ENCODE data around the gene FBXL19. TPM values are rescaled to one million over a fixed set of nuclear protein-coding genes. Genes with fewer than 3 reads are reported as not detected.

Gene FBXL19
- polyA plus RNA-seq, 1 donor: 10.3 TPM

GRCh38 chr16:30967795-30968194 lies 44.4 kb downstream of the FBXL19 start:
- DNase-seq: no peak

DNA sequence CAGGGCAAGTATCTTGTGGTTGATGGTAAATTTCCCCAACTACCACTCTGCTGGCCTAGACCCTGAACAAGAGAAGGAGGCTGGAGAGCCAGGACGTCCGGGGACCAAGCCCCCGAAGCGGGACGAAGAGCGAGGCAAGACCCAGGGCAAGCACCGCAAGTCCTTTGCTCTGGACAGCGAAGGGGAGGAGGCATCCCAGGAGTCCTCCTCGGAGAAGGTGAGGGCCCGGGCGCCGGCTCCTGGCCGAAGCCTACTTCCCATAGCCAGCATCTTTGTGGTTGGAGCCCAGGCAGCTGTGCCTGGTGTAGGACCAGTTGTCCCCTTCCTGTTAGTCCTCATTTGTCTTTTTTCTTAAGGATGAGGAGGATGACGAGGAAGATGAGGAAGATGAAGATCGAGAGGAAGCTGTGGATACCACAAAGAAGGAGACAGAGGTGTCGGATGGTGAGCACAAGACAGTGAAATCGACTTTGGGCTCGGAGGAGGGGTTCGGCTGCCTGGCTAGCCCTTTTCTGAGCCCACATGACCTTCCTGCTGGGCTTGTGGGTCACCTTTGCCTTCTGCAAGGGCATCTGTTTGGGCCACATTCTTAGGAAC lies 46.0 kb downstream of the FBXL19 start:
- no peak for DNase-seq

GRCh38 chr16:30971298-30971697 lies 47.9 kb downstream of the FBXL19 start:
- no peak for DNase-seq

DNA sequence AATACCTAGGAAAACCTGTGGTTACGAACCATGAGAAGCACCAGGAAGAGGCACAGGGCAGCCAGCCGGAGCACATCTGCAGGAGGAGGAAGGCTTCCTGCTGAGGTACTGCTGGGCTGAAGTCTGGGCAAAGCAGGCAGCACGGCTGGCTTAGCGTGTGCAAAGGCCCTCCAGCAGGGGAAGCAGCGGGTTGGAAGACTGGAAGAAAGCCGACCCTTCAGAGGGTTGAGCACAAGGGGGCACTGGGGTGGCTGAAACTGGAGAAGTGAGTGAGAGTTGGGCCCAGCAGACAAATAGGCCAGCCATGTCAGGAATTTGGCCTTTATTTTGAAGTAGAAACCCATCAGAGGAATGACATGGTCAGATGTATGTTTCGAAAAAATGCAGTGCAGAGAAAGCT lies 49.5 kb downstream of the FBXL19 start:
- DNase-seq: no peak

DNA sequence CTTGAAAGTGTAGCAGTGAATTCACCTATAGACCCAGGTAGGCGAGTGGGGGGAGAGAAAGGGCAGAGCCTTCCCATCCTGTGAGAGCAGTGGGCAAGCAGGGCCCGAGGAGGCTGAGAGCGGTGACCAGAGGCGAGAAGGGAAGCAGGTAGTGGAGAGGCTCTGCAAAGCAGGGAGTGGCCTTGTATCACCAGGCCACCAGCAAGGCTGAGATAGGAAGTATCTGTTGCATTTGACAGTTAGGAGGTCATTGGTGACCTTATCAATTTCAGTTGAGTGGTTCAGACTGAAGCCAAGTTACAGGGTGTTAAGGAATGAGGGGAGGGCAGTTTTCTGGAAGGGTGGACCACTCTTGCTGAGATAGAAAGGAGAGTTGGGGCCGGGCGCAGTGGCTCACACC lies 51.0 kb downstream of the FBXL19 start:
- no peak for DNase-seq

GRCh38 chr16:30976486-30976885 lies 53.1 kb downstream of the FBXL19 start:
- no peak for DNase-seq

GRCh38 chr16:30977502-30977901 lies 54.1 kb downstream of the FBXL19 start:
- DNase-seq: no peak

DNA sequence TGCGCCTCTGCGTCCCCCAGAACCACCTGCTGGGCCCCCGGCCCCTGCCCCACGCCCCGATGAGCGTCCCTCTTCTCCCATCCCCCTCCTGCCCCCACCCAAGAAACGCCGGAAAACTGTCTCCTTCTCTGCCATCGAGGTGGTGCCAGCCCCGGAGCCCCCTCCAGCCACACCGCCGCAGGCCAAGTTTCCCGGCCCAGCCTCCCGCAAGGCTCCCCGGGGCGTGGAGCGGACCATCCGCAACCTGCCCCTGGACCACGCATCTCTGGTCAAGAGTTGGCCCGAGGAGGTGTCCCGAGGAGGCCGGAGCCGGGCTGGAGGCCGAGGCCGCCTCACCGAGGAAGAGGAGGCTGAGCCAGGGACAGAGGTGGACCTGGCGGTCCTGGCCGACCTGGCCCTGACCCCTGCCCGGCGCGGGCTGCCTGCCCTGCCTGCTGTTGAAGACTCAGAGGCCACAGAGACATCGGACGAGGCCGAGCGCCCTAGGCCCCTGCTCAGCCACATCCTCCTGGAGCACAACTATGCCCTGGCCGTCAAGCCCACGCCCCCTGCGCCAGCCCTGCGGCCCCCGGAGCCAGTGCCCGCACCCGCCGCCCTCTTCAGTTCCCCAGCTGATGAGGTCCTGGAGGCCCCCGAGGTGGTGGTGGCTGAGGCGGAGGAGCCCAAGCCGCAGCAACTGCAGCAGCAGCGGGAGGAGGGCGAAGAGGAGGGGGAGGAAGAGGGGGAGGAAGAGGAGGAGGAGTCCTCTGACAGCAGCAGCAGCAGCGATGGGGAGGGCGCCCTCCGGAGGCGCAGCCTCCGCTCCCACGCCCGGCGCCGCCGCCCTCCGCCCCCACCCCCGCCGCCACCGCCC lies 56.0 kb downstream of the FBXL19 start:
- no peak for DNase-seq

- DNase-seq: no peak
Observed at GRCh38 chr16:30980023-30980371, 56.6 kb downstream of the FBXL19 start.

DNA sequence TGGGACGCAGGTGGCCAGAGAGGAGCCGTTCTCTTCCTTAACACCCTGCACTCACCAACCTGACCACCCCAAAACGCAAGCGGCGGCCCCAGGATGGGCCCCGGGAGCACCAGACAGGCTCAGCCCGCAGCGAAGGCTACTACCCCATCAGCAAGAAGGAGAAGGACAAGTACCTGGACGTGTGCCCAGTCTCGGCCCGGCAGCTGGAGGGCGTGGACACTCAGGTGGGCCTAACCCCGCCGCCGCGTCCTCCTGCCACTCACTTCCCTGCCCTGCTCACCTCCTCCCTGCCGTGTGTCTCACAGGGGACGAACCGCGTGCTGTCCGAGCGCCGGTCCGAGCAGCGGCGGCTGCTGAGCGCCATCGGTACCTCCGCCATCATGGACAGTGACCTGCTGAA lies 57.1 kb downstream of the FBXL19 start:
- no peak for DNase-seq

DNA sequence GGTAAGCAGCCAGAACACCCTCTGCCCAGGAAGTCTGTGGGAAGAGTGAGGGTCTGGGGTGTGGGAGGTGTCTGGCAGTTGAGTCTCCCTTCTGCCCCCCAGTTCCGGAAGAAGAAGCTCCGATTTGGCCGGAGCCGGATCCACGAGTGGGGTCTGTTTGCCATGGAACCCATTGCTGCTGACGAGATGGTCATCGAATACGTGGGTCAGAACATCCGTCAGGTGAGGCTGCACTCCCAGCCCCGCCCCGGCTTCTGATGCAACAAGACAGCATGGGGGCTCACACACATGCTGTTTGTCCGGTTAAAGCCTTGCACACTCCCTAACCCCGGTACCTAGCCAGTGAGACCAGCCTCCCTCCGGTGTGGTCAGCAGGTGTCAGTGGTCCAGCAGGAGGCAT lies 57.6 kb downstream of the FBXL19 start:
- no peak for DNase-seq

- DNase-seq: no peak
Observed at GRCh38 chr16:30982548-30983288, 59.3 kb downstream of the FBXL19 start.

DNA sequence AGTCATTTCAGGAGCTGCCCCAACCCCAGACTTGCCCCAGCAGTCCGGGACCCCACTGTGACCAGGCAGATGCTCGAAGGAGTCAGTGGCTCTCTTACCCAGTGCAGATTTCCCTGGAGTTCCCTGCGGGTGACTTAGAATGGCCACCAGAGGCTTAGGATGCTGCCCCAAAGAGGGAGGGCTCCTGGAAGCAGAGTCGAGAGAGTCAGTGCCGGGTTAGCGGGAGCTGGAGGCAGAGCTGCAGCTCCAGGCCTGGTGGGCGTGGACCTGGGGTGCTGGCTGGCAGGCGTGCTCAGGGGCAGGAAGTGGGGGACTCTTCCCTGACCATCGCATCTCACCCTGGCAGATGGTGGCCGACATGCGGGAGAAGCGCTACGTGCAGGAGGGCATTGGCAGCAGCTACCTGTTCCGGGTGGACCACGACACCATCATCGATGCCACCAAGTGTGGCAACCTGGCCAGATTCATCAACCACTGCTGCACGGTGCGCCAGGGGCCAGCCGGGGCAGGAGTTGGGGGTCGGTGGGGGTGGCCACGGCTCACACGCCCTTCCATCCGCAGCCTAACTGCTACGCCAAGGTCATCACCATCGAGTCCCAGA lies 60.0 kb downstream of the FBXL19 start:
- no peak for DNase-seq

DNA sequence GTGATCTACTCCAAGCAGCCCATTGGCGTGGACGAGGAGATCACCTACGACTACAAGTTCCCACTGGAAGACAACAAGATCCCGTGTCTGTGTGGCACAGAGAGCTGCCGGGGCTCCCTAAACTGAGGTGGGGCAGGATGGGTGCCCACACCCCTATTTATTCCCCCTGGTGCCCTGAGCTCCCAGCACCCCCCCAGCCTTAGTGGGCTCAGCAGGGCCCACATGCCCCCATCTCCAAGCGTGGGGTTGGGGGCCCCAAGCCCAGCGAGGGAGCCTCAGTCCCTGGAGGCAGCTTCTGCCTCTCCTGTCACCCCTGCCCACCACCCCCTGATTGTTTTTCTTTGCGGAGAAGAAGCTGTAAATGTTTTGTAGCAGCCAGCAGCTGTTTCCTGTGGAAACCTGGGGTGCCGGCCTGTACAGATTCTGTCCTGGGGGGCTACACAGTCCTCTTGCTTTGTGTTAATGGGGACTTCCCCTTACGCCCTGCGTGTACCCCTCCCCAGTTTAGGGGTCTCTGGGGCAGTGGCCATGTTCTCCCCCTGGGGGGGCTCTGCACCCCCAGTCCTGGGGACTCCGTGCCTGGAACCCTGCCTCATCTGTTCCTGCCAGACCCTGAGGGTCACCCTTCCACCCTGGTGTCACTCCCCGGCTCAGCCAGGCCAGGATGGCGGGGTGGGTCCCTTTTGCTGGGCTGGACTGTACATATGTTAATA lies 60.7 kb downstream of the FBXL19 start:
- no peak for DNase-seq

GRCh38 chr16:30984669-30985400 lies 61.5 kb downstream of the FBXL19 start, which contains the start of gene HSD3B7:
HSD3B7 (plus strand) TSS chr16:30985207; CDS start chr16:30985659, 452 bp downstream.
- peak; percentile 87 for DNase-seq

DNA sequence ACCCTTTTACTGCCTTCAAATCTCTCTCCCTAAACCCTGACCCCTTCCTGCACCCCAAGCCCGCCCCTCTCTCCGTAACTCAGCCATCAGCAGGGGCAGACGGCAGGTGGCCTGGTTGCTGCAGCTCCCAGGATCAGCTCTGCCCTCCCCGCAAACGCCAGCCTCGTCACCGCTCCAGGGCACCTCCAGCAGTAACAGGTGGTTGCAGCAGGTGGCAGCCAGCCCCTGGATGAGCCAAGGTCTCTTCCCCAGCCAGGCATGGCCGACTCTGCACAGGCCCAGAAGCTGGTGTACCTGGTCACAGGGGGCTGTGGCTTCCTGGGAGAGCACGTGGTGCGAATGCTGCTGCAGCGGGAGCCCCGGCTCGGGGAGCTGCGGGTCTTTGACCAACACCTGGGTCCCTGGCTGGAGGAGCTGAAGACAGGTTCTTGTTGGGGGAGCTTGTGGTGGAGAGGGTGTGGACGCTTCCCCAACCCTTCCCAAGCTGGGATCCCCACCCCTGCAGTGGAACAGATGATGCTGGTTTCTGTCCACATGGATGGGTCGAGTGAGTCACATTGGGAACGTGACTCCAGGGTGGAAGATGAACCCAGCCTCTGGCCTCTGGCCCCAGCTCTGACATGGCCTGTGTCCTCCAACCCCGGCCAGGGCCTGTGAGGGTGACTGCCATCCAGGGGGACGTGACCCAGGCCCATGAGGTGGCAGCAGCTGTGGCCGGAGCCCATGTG lies 62.2 kb downstream of the FBXL19 start:
- DNase-seq: no peak

- DNase-seq: no peak
Observed at GRCh38 chr16:30986129-30986991, 63.0 kb downstream of the FBXL19 start.

GRCh38 chr16:30987581-30988190 lies 64.3 kb downstream of the FBXL19 start:
- DNase-seq: no peak

DNA sequence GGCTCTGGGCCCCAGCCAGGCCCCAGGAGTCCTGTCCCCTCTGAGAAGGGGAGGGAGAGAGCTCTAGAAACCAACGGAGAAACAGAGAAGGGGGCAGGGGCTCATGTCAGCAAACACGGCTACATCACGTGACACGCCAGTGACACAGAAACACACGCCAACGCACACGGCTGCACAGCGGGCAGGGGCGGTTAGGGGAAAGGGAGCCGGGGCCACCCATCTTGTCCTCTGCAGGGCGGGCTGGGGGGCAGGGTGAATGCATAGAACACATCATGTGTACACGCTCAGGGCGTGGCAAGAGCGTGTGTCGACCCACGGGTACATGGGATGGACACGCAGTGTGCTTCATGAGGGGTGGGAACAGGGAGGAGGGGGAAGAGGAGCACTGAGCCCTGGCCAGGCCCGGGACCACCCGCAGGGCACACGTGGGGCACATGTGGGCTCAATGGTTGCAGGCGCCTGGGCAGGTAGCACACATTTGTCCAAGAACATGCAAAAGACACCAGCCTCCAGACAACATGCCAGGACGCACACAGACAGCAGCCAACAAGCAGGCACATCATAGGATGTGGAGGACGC lies 66.2 kb downstream of the FBXL19 start:
- no peak for DNase-seq

Measured in hindlimb muscle (tissue), 1 donor.